CD1c-positive myeloid dendritic cell (primary cell): ENCODE measurements around the gene PCSK6.
"Not testable (repeated sequence)": the region's sequence is repeated elsewhere in the genome, so short reads cannot be mapped to it uniquely, and the experiment has no call there.

Experiments used
- DNase-seq: peaks from one replicate; pipeline ENCODE4 v3.0.0-alpha.2; 2016; ENCODE audit errors: extremely low spot score

The PCSK6 gene

GRCh38 chr15:101376615-101377395 is 112.7 kb downstream of the PCSK6 start:
- no peak for DNase-seq

GRCh38 chr15:101375006-101375405 is 114.5 kb downstream of the PCSK6 start:
- not testable (repeated sequence) for DNase-seq

GRCh38 chr15:101374326-101374725 is 115.2 kb downstream of the PCSK6 start:
- no peak for DNase-seq

GRCh38 chr15:101373577-101373976 is 115.9 kb downstream of the PCSK6 start:
- DNase-seq, result no peak

- DNase-seq, result no peak
These were observed 116.5 kb downstream of the PCSK6 start for GRCh38 chr15:101372960-101373525.

GRCh38 chr15:101372149-101372577 is 117.3 kb downstream of the PCSK6 start:
- no peak for DNase-seq

- DNase-seq, result no peak
These were observed 118.0 kb downstream of the PCSK6 start for GRCh38 chr15:101371519-101371918.

GRCh38 chr15:101371081-101371480 is 118.4 kb downstream of the PCSK6 start:
- no peak for DNase-seq

- no peak for DNase-seq
These were observed 119.0 kb downstream of the PCSK6 start for GRCh38 chr15:101370330-101371024.

- DNase-seq, result no peak
These were observed 119.8 kb downstream of the PCSK6 start for GRCh38 chr15:101369676-101370075.

GRCh38 chr15:101368861-101369642 is 120.5 kb downstream of the PCSK6 start:
- DNase-seq, result no peak

- no peak for DNase-seq
These were observed 121.3 kb downstream of the PCSK6 start for GRCh38 chr15:101368086-101368780.

- DNase-seq, result no peak
These were observed 122.7 kb downstream of the PCSK6 start for GRCh38 chr15:101366853-101367252.

- DNase-seq, result no peak
These were observed 126.4 kb downstream of the PCSK6 start for GRCh38 chr15:101362986-101363566.

GRCh38 chr15:101362359-101362758 is 127.1 kb downstream of the PCSK6 start:
- DNase-seq, result no peak

- DNase-seq, result no peak
These were observed 128.1 kb downstream of the PCSK6 start for GRCh38 chr15:101361418-101361817.

GRCh38 chr15:101359365-101359947 is 130.1 kb downstream of the PCSK6 start:
- no peak for DNase-seq

- no peak for DNase-seq
These were observed 130.6 kb downstream of the PCSK6 start for GRCh38 chr15:101358895-101359294.

GRCh38 chr15:101357885-101358284 is 131.6 kb downstream of the PCSK6 start:
- DNase-seq, result no peak

- DNase-seq, result no peak
These were observed 132.2 kb downstream of the PCSK6 start for GRCh38 chr15:101357333-101357732.
